TTC549 (cell line): ENCODE measurements around the gene TP63.
"Not testable (repeated sequence)": the region's sequence is repeated elsewhere in the genome, so short reads cannot be mapped to it uniquely, and the experiment has no call there.

Source experiments
- FAIRE-seq: peaks from 2 replicates; lab custom pipeline; 2012; peaks lifted over from hg19 to GRCh38; lab: Jason Lieb, UNC

TP63 gene

GRCh38 chr3:189626286-189626685, 4.9 kb upstream of the TP63 start:
- FAIRE-seq = no peak

- no peak for FAIRE-seq
Observed at GRCh38 chr3:189629803-189630455, 1.3 kb upstream of the TP63 start.

- no peak for FAIRE-seq
Observed at GRCh38 chr3:189630767-189631372, 319 bp upstream of the TP63 start.

- no peak for FAIRE-seq
Observed at GRCh38 chr3:189631409-189631808, 220 bp downstream of the TP63 start.

- no peak for FAIRE-seq
Observed at GRCh38 chr3:189632242-189632641, 1.1 kb downstream of the TP63 start.

- FAIRE-seq = no peak
Observed at GRCh38 chr3:189635339-189635738, 4.2 kb downstream of the TP63 start.

- no peak for FAIRE-seq
Observed at GRCh38 chr3:189636048-189636447, 4.9 kb downstream of the TP63 start.

- FAIRE-seq = no peak
Observed at GRCh38 chr3:189637750-189638149, 6.6 kb downstream of the TP63 start.

- no peak for FAIRE-seq
Observed at GRCh38 chr3:189638276-189639031, 7.3 kb downstream of the TP63 start.

- no peak for FAIRE-seq
Observed at GRCh38 chr3:189641776-189642175, 10.6 kb downstream of the TP63 start.

- FAIRE-seq = no peak
Observed at GRCh38 chr3:189646853-189647542, 15.8 kb downstream of the TP63 start.

GRCh38 chr3:189652042-189652441, 20.9 kb downstream of the TP63 start:
- no peak for FAIRE-seq

GRCh38 chr3:189655617-189656016, 24.4 kb downstream of the TP63 start:
- no peak for FAIRE-seq

GRCh38 chr3:189659571-189659970, 28.4 kb downstream of the TP63 start:
- FAIRE-seq = no peak

- no peak for FAIRE-seq
Observed at GRCh38 chr3:189664311-189664710, 33.1 kb downstream of the TP63 start.

GRCh38 chr3:189672346-189672745, 41.2 kb downstream of the TP63 start:
- not testable (repeated sequence) for FAIRE-seq

GRCh38 chr3:189673535-189673934, 42.3 kb downstream of the TP63 start:
- no peak for FAIRE-seq

GRCh38 chr3:189674249-189674913, 43.2 kb downstream of the TP63 start:
- FAIRE-seq = no peak

GRCh38 chr3:189677667-189678066, 46.5 kb downstream of the TP63 start:
- no peak for FAIRE-seq

- FAIRE-seq = no peak
Observed at GRCh38 chr3:189680723-189681122, 49.5 kb downstream of the TP63 start.

- FAIRE-seq = no peak
Observed at GRCh38 chr3:189683546-189684255, 52.5 kb downstream of the TP63 start.

GRCh38 chr3:189684317-189684716, 53.1 kb downstream of the TP63 start:
- no peak for FAIRE-seq
